Brain microvascular endothelial cell (primary cell): ENCODE data around the gene ADAMTS8.

Experiments used
- DNase-seq: peaks from one replicate; pipeline ENCODE4 v3.0.0-alpha.2; 2020
- H3K27ac ChIP-seq: fragments of 250-450 bp; sonication (Bioruptor Pico); 2 replicates; pipeline ENCODE4 v1.5.1; 2020; ENCODE audit warnings: mild to moderate bottlenecking, moderate library complexity
- H3K27me3 ChIP-seq: fragments of 250-450 bp; sonication (Bioruptor Pico); replicated peaks from 2 replicates; pipeline ENCODE4 v1.5.1; 2020; ENCODE audit warnings: mild to moderate bottlenecking
- H3K36me3 ChIP-seq: fragments of 250-450 bp; sonication (Bioruptor Pico); replicated peaks from 2 replicates; pipeline ENCODE4 v1.5.1; 2020; ENCODE audit warnings: mild to moderate bottlenecking
- H3K4me3 ChIP-seq: 2 replicates; pipeline ENCODE4 v1.5.1; 2011; ENCODE audit warnings: low read depth, mild to moderate bottlenecking, control low read depth, low read length, moderate library complexity
- in situ Hi-C: cut with HindIII; loops from 2 replicates; pipeline ENCODE4 v1.10.0; 2017; ENCODE audit warnings: low sequenced_read_pairs, low pct_ligation_motif_present
- TF ChIP-seq, protein P1 (sequence below): IDR thresholded peaks from 2 replicates; pipeline ENCODE4 v1.5.1; 2011; ENCODE audit warnings: low read depth, mild to moderate bottlenecking, moderate library complexity, low read length, control low read depth, inconsistent platforms; ENCODE audit errors: missing control alignments

ADAMTS8 gene

DNA sequence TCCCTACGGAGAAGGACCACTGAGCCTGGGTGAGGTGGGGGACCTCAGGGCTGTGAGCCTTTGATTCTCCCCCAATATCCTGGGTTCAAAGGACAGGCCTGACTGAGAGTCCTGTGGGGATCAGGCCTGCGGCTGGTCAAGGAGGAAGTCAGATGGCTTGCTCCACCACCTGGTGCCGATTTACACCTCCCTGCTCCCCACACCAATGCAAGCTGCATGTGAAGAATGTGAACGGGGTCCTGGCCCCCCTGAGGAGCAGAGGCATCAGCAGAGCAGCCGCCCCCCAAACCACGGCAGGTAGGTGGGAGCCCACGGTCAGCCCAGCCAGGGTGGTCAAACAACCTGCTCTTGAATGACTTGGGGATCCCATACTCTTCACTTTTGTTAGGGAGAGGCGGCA is 6.7 kb downstream of the ADAMTS8 start:
- Histone ChIP-seq H3K27ac (no peak overlapping the region), H3K4me3 (no peak overlapping the region), H3K27me3 (peaks cover 60% of the 10 kb centered on the region), H3K36me3 (no peaks in the 10 kb centered on the region)
- TF ChIP-seq, protein P1, sequence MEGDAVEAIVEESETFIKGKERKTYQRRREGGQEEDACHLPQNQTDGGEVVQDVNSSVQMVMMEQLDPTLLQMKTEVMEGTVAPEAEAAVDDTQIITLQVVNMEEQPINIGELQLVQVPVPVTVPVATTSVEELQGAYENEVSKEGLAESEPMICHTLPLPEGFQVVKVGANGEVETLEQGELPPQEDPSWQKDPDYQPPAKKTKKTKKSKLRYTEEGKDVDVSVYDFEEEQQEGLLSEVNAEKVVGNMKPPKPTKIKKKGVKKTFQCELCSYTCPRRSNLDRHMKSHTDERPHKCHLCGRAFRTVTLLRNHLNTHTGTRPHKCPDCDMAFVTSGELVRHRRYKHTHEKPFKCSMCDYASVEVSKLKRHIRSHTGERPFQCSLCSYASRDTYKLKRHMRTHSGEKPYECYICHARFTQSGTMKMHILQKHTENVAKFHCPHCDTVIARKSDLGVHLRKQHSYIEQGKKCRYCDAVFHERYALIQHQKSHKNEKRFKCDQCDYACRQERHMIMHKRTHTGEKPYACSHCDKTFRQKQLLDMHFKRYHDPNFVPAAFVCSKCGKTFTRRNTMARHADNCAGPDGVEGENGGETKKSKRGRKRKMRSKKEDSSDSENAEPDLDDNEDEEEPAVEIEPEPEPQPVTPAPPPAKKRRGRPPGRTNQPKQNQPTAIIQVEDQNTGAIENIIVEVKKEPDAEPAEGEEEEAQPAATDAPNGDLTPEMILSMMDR = no peak
- no peak for DNase-seq
- in situ Hi-C loops = no loop called here

DNA sequence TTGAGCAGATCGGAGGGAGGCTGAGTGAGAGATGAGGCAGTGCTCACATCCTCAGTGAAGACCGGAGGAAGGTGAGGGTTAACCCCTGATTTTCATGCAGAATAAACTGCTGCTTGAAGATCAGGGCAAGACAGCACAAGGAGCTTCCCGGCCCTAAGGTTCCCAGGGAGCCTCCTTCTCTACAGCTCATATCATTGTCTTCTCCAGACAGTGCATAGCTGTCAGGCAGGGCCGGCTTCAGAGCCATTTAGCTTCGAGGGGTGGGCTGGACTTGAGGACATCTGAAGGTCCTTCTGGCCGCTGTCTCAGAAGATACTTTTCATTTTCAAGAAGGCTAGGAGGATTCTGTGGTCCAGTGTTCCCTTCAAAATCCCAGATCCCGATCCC is 7.2 kb downstream of the ADAMTS8 start:
- no peak for DNase-seq
- Histone ChIP-seq H3K4me3 (no peak overlapping the region), H3K27ac (no peak overlapping the region), H3K36me3 (no peaks in the 10 kb centered on the region), H3K27me3 (peaks cover 55% of the 10 kb centered on the region)
- TF ChIP-seq, protein P1 = no peak
- in situ Hi-C loops = no loop called here

DNA sequence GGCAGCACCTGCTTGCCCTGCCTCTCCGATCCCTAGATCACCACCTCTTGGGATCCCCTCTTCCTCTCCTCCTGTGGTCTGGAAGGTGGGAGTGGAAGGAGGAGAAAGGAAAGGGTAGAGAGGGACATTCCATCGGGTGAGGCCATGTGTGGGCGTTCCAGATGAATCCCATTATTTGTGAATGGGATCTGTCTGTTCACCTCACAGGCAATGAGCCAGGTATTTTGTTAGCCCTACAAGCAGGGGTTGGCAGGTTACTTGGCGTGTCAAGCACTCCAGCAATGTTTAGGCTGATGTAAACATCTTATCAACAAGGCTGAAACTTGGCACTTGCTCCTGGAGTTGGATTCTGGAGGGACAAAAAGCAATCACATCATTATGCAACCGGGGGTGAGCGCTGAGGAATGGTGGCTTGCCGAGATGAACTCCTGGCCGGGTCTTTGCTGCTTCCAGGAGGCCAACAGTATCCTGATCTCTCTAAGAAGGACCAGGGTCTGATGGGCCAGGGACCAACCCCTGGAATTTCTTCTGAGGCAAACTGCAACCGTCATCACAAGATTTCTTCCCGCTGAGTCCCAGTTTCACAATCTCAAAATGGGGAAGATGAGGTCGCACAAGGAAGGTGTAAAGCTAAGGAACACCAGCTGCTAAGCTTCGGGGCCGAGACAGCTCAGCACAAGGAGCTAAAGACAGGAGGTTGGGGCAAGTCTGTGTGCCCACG is 7.8 kb downstream of the ADAMTS8 start:
- in situ Hi-C loops = no loop called here
- Histone ChIP-seq H3K36me3 (no peaks in the 10 kb centered on the region), H3K4me3 (no peak overlapping the region), H3K27ac (no peak overlapping the region), H3K27me3 (peaks cover 49% of the 10 kb centered on the region)
- DNase-seq = no peak
- TF ChIP-seq, protein P1 = no peak

DNA sequence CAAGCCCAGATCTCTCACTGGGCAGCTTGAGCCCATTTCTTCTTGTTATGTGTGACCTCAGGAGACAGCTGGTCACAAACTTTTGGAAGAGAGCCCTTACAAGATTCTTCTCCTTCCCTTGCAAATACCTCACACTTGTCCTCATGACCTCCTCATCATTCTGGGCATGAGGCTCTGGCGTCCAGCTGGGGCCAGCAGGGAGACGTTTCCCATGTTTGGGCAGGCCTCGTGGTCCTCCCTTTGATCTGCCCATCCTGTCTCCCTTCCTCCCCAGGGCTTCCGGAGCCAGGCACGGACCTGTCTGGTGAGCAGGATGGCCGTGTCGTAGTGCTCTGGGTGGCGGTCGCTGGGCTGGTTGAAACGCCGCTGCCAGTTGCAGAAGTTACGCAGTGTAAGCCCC is 9.7 kb downstream of the ADAMTS8 start:
- no peak for DNase-seq
- Histone ChIP-seq H3K36me3 (no peaks in the 10 kb centered on the region), H3K27ac (no peak overlapping the region), H3K27me3 (peaks cover 35% of the 10 kb centered on the region), H3K4me3 (no peak overlapping the region)
- TF ChIP-seq, protein P1 = no peak
- in situ Hi-C loops = no loop called here

DNA sequence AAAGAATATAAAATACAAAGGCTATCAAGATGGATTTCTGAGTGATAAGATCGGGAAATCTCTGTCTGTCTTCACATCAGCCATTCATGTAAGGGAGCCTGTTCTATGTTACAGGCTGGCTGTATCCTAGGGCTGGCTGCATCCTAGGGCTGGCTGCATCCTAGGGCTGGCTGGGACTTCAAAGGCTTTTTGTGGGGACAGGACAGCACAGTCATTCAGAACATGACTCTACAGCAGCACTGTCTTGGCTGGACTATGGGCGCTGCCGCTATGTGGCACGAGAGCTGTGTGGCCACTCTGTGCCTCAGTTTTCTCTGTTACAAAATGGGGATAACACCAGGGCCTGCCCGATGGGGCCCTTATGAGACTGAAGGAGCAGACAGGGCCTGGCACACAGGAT is 10.2 kb downstream of the ADAMTS8 start:
- Histone ChIP-seq H3K36me3 (no peaks in the 10 kb centered on the region), H3K27me3 (peaks cover 30% of the 10 kb centered on the region), H3K4me3 (no peak overlapping the region), H3K27ac (no peak overlapping the region)
- TF ChIP-seq, protein P1 = no peak
- no peak for DNase-seq
- in situ Hi-C loops = no loop called here

DNA sequence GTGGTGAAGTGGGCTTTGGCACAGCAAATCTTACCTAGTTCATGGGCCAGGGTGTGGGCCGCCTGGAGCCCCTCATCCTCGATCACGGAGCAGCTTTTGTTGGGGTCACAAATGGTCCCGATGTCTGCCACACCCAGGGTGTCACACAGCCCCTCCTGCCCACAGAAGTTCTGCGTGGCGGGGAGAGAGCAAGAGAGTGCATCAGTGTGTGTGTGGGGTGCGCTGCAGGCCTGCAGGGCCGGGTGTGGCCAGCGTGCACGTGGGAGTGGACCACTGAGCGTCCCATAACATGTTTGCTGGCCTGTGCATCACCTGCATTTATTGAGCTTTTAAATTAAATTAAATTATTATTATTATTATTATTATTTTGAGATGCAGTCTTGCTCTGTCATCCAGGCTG is 11.5 kb downstream of the ADAMTS8 start:
- H3K27me3 ChIP-seq = peaks cover 20% of the 10 kb centered on the region
- in situ Hi-C loops = no loop called here
- H3K4me3 ChIP-seq = no peak overlapping the region
- TF ChIP-seq, protein P1 = no peak
- H3K36me3 ChIP-seq = no peaks in the 10 kb centered on the region
- H3K27ac ChIP-seq = no peak overlapping the region
- DNase-seq = no peak
